Measurements from ENCODE around the gene DEAF1.

Gene DEAF1

GRCh38 chr11:623999-624704 lies 70.9 kb downstream of the DEAF1 start:
- no peak for DNase-seq (ENCODE audit: low read depth in 2 of 2)

DNA sequence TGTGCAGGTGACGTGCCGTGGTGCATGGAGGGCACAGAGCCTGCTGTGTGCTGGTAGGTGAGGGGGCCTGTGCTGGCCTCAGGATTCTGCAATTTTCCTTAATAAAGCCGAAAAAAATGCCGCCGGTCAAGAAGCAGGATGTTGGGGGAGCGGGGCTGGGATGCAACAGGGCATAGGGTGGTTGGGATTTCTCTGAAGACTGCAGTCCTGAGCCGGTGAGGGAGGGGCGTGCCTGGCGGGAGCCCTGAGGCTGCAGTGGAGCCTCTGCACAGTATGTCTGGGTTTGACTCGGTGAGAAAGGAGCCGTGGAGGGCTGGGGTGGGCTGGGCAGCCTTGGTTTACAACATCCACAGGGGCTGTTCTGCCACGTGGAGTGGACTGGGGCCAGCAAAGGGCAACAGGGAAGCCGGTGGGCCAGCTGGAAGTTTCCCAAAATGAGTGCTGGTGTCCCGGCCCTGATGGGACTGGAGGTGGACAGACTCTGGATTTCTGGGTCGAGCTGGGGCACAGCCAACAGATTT lies 71.6 kb downstream of the DEAF1 start:
- DNase-seq (ENCODE audit: low read depth in 2 of 2): no peak

DNA sequence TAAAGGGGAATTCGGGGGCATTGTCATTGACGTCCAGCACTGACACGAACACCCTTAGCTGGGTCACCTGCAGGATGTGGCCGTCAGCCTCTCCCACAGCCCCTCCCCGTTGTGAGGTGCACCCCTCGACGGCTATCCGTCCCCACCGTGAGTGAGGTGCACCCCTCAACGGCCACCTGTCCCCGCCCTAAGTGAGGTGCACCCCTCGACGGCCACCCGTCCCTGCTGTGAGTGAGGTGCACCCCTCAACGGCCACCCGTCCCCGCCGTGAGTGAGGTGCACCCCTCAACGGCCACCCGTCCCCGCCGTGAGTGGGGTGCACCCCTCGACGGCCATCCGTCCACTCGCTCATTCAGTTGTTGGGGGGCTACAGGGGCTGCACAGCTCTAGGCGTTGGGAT lies 73.2 kb downstream of the DEAF1 start:
- no peak for DNase-seq (ENCODE audit: low read depth in 2 of 2)

GRCh38 chr11:620935-621814 lies 73.8 kb downstream of the DEAF1 start:
- DNase-seq (ENCODE audit: low read depth in 2 of 2): no peak

DNA sequence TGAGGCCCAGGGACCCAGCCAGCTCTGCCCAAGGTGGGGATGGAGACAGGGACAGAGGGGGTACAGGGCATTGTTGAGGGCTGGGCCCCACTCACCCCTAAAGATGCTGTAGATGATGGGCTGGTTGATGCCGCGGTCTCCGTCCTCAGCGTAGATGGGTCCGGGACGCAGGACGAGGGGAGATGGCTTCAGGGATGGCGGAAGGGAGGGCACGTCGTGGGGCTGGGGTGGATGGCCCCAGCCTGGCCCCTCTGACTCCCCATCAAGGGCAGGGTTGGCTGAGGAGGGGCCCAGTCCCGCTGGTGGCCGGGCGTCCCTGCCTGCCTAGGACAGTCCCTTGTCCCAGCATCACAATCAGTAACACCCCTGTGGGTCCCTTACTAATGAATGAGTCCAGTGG lies 74.8 kb downstream of the DEAF1 start:
- no peak for DNase-seq (ENCODE audit: low read depth in 2 of 2)

DNA sequence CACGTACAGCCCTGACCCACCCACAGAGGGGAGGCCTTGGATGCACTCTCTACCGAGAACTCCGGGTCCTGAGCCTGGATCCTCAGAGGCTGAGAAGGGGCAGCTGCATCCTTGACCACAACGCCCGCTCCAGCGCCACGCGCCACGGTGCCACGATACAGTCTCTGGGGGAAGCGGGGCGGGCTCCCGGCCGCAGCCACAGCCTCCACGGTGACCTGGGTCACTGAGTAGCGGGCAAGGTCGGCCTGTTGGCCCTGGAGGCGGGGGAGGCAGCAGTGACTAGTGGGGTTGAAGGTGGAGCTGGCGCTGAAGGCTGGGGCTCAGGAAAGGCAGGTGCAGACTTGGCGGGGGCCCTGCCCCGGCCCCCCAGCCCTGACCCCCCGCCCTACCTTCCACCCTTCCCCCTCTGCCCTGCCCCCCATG lies 75.4 kb downstream of the DEAF1 start:
- no peak for DNase-seq (ENCODE audit: low read depth in 2 of 2)

DNA sequence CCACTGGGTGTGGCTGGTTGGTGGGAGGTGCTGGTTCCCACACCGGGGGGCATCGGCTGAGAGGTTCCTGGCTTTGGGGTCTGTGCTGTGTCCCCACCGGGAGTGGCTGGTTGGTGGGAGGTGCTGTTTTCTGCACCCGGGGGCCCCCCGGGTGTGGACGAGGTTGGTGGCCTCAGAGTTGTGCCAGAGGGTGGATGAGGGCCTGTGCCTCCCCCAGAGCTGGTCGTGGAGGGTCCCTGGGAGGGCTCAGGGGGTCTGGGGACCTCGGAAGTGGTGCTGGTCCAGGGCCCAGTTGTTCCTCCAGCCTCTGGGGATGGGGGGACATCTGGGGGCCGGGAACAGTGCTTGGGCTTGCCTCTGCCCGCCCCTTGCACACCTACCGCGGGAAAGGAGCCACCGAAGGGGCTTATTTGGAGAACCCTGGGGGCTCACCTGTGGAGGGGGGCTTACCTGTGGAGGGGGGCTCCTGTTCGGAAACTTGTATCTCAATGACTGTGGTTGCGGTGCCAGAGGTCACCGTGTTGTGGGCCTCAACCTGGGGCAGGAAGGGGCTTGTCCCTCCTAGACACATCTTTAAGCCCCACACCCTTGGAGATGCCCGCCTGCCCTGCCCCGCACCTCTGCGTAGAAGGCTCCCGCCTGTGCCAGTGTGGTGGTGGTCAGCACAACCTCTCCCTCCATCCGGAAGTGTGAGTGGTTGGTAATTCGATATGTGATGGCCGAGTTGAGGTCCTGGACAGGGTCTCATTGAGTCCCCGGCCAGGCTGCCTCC lies 76.0 kb downstream of the DEAF1 start:
- no peak for DNase-seq (ENCODE audit: low read depth in 2 of 2)

- no peak for DNase-seq (ENCODE audit: low read depth in 2 of 2)
Observed at GRCh38 chr11:617912-618682, 76.9 kb downstream of the DEAF1 start.

DNA sequence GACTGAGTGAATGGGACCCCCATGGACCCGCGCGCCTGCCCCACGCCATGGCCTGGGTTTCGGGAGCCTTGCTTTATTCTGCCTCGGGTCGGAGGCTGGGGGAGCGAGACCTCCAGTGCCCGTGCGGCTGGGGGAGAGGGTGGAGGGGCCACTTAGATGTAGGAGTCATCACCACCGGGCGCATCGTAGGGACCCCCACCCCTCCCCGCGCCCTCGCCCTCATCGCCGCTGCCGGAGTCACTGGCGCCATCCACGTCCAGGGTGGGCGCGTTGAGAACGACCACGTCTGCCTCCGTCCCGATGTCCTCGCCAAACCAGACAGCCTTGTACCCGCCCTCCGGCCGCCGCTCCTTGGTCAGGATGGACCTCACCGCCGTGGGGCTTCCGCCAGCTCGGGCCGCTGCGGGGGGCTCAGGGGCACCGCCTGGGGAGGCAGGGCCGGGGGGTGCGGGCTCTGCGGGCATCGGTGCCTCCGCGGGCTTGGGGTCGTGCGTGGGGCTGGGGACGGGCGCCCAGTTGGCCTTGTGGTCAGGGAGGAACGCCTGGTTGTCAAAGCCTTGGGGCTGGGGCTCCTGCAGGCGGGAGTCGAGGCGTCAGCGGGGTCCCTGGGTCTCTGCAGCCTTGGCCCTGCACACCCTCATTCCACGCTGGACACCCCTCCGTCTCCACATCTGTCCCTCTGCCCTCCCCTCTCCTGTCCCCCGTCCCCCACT lies 77.7 kb downstream of the DEAF1 start:
- DNase-seq (ENCODE audit: low read depth in 2 of 2): no peak

DNA sequence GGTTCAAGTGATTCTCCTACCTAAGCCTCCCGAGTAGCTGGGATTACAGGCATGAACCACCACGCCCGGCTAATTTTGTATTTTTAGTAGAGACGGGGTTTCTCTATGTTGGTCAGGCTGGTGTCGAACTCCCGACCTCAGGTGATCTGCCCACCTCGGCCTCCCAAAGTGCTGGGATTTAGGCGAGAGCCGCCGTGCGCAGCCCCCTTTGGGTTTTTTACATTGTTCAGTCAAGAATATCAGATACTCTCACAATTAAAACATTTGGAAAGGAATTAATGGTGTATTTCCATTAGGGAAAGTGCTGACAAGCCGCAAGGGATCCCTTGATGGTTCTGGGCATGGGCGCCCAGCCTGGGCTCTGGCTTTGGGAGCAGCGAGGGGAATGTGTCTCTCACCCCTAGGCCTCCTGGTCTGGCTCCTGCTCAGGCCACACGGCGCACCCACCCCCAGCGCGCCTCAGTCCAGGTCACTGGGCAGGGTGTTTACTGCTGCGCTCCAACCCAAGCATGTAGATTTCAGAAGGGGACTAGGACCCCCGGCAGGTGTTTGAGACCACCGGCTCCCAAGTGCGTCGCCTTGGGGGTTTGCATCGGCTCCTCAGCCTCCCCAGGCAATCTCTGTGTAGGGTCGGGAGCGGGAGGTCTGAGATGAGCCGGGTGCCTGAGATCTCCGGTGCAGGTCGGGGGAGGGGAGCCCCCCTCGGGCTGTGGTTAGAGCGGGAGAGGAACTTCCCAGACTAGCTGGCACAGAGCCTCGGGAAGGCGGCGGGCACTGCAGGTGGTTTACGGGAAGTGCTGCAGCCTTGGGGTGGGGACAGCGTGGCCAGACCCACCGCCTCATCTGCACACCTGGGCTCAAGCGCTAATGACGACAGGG lies 78.5 kb downstream of the DEAF1 start:
- no peak for DNase-seq (ENCODE audit: low read depth in 2 of 2)

- peak; percentile 70 to 78 for DNase-seq (ENCODE audit: low read depth in 2 of 2)
Observed at GRCh38 chr11:615504-616319, 79.3 kb downstream of the DEAF1 start, which contains the start of gene IRF7. Gene IRF7, minus strand, starts transcription at chr11:615950. Its CDS starts 586 bp downstream, at chr11:615364.

DNA sequence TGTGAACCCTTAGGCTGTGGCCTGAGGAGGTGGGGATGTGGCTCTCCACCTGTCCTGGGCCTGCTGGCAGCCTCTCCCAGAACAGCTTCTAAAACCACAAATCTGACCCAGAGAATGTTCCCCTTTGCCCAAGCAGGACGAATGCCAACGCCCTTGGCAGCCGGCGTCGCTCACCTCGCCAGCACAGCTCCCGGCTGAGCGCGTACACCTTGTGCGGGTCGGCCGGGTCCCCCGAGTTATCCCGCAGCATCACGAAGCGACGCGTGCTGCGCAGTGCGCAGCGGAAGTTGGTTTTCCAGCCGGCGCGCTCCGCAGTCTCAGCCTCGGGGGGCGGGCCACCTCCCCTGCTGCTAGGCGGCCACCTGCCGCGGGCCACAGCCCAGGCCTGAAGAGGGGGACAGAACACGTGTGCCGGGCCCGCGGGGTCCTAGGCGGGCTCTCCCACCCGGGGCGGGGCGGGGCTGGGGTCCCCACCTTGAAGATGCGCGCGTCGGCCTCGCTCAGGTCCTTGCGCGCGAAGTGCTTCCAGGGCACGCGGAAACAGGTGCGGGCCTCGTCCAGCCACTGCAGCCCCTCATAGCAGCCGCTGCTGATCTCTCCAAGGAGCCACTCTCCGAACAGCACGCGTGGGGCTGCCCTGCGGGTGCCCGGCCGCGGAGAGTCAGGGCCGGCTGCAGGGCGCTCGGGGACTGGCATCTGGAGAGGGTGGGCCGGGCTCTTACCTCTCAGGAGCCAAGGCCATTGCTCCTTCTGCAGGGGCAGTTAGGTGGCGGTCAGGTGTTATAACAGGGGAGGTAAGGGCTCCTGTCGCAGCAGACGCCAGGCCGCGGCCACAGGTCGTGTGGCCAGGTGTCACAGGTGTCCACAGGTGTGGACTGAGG lies 80.2 kb downstream of the DEAF1 start:
- no peak for DNase-seq (ENCODE audit: low read depth in 2 of 2)

DNA sequence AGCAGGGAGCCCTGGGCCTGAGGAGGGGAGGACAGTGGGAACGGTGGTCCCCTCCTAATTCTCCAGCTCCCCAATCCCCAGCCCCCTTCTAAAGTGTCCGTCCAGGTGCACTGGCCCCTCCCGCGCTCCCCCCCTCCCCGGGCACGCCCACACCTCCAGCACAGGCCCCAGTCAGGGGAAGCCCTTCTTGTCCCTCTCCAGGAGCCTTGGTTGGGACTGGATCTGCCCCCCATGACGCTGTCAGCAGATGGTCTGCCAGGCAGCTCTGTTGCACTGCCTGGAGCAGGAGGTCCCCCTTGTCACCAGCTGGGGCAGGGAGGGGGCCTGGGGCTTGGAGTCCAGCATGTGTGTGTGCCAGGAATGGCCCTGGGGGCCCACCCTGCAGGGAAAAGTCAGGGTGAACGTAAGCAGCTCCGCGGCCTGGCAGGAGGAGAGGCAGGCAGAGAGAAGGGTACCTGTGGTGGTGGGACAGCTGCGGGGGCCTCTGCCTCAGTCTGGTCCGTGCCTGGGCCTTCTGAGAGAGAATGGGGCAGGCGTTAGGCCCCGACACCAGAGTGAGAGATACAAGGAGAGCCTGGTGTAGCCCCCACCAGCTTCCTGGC lies 80.9 kb downstream of the DEAF1 start:
- DNase-seq (ENCODE audit: low read depth in 2 of 2): no peak

GRCh38 chr11:613369-613968 lies 81.6 kb downstream of the DEAF1 start:
- peak; percentile 79 to 81 for DNase-seq (ENCODE audit: low read depth in 2 of 2)

- DNase-seq (ENCODE audit: low read depth in 2 of 2): no peak
Observed at GRCh38 chr11:612961-613300, 82.1 kb downstream of the DEAF1 start.

GRCh38 chr11:612201-612960 lies 82.6 kb downstream of the DEAF1 start:
- DNase-seq (ENCODE audit: low read depth in 2 of 2): no peak

All from activated CD4-positive, alpha-beta T cell treated with anti-CD3 and anti-CD28 coated beads for 24 hours (primary cell).